Tibial nerve (tissue), 4 donors: ENCODE results near the gene ZNF185. TPM values are rescaled to one million over a fixed set of nuclear protein-coding genes. Genes with fewer than 3 reads are reported as not detected.

Source experiments
- DNase-seq, 2 donors: peaks; one replicate each; pipeline ENCODE4 v3.0.0-alpha.2; 2019; ENCODE audit warnings: low spot score in 2 of 2
- H3K27ac ChIP-seq, 4 donors: fragments of 200-600 bp; sonication (generic) in 3 of 4; one replicate each; pipeline ENCODE4 v1.5.1; 2017 to 2019; ENCODE audit warnings: mild to moderate bottlenecking in 1 of 4
- H3K27me3 ChIP-seq, 2 donors: fragments of 200-600 bp; sonication (generic) in 1 of 2; one replicate each; pipeline versions ENCODE4 v1.5.1 to v1.6.0; 2017 to 2019
- H3K36me3 ChIP-seq, 3 donors: fragments of 200-600 bp; sonication (generic); one replicate each; pipeline ENCODE4 v1.5.1; 2018 to 2019
- H3K4me1 ChIP-seq, 4 donors: fragments of 200-600 bp; sonication (generic) in 3 of 4; one replicate each; pipeline ENCODE4 v1.5.1; 2017 to 2019
- H3K4me3 ChIP-seq, 4 donors: fragments of 200-600 bp; sonication (generic) in 3 of 4; one replicate each; pipeline ENCODE4 v1.5.1; 2017 to 2019; ENCODE audit warnings: mild to moderate bottlenecking in 1 of 4, moderate library complexity in 1 of 4
- H3K9me3 ChIP-seq, 4 donors: fragments of 200-600 bp; sonication (generic) in 3 of 4; one replicate each; pipeline ENCODE4 v1.5.1; 2017 to 2019
- CTCF ChIP-seq, 5 experiments: fragments of 200-600 bp in 3 of 5; fragments of 450-650 bp in 2 of 5; sonication (generic) in 3 of 5; IDR thresholded peaks; one replicate each; pipeline ENCODE4 v1.5.1; 2016 to 2019; ENCODE audit warnings: antibody characterized with exemption in 5 of 5, mild to moderate bottlenecking in 3 of 5, moderate library complexity in 2 of 5
- EP300 ChIP-seq, 2 donors: sonication (generic); formaldehyde crosslinking; IDR thresholded peaks; one replicate each; pipeline ENCODE4 v1.6.1; 2017; ENCODE audit warnings: antibody characterized with exemption in 2 of 2, mild to moderate bottlenecking in 1 of 2
- POLR2A ChIP-seq, 2 donors: fragments of 450-650 bp; IDR thresholded peaks; one replicate each; pipeline ENCODE4 v1.6.1; 2017; ENCODE audit warnings: antibody characterized with exemption in 2 of 2, mild to moderate bottlenecking in 2 of 2, moderate library complexity in 2 of 2
- WGBS, 2 donors: methylation state at CpG; one replicate each; pipeline ENCODE4 v1.1.5; 2018; 5-methylcytosine and 5-hydroxymethylcytosine counted together
- total RNA-seq, 4 donors: library from RNA; depleted of rRNA; stranded (reverse); fragments of >200 nt; gene quantifications; one replicate each; pipeline ENCODE4 v1.1.0, GENCODE V29; 2016

ZNF185 gene
- total RNA-seq, 4 donors from 2014 or later, result 17.1 to 55.1 (median 28.6) TPM

GRCh38 chrX:152873361-152873760 is 24.5 kb upstream of the ZNF185 start:
- no peaks in the 10 kb centered on the region for H3K4me1 ChIP-seq
- TF ChIP-seq EP300 (IDR thresholded peaks at IDR 0.05) (no peak), POLR2A (IDR thresholded peaks at IDR 0.05) (no peak), CTCF (IDR thresholded peaks at IDR 0.05) (no peak)
- no peaks in the 10 kb centered on the region for H3K9me3 ChIP-seq
- H3K27ac ChIP-seq, result no peak overlapping the region
- no peak for DNase-seq
- WGBS, 2 donors, result 80% methylated on average over 2 of the region's 2 CpGs; no CpG with 5 or more reads in 1 of the 2 donors
- H3K4me3 ChIP-seq, result no peak overlapping the region
- H3K36me3 ChIP-seq, result peaks cover 0 to 26% (median 0%) of the 10 kb centered on the region in 3 donors
- no peaks in the 10 kb centered on the region for H3K27me3 ChIP-seq

GRCh38 chrX:152876931-152877840 is 20.7 kb upstream of the ZNF185 start:
- Histone ChIP-seq H3K27ac (no peak overlapping the region), H3K4me3 (no peak overlapping the region), H3K36me3 (no peaks in the 10 kb centered on the region), H3K27me3 (no peaks in the 10 kb centered on the region), H3K4me1 (no peaks in the 10 kb centered on the region), H3K9me3 (no peaks in the 10 kb centered on the region)
- WGBS, 2 donors, result 79 to 97% methylated on average over 3 to 10 of the region's 10 CpGs
- no peak for DNase-seq
- no peak for TF ChIP-seq POLR2A (IDR thresholded peaks at IDR 0.05)
- TF ChIP-seq CTCF (IDR thresholded peaks at IDR 0.05), result no peak

- Histone ChIP-seq H3K36me3 (no peaks in the 10 kb centered on the region), H3K9me3 (no peaks in the 10 kb centered on the region), H3K4me3 (no peak overlapping the region), H3K27ac (no peak overlapping the region), H3K4me1 (no peaks in the 10 kb centered on the region), H3K27me3 (no peaks in the 10 kb centered on the region)
- TF ChIP-seq EP300 (IDR thresholded peaks at IDR 0.05) (no peak), POLR2A (IDR thresholded peaks at IDR 0.05) (no peak), CTCF (IDR thresholded peaks at IDR 0.05) (no peak)
- WGBS, 2 donors, result 68% methylated on average over 15 to 16 of the region's 16 CpGs
- DNase-seq, result no peak
Measured at GRCh38 chrX:152878976-152879755, 18.7 kb upstream of the ZNF185 start.

GRCh38 chrX:152881289-152881688 is 16.6 kb upstream of the ZNF185 start:
- TF ChIP-seq CTCF (IDR thresholded peaks at IDR 0.05) (no peak), EP300 (IDR thresholded peaks at IDR 0.05) (no peak), POLR2A (IDR thresholded peaks at IDR 0.05) (no peak)
- no peaks in the 10 kb centered on the region for H3K27me3 ChIP-seq
- 84 to 90% methylated on average over 2 of the region's 2 CpGs for WGBS, 2 donors
- H3K9me3 ChIP-seq, result no peaks in the 10 kb centered on the region
- no peak overlapping the region for H3K4me3 ChIP-seq
- H3K4me1 ChIP-seq, result no peaks in the 10 kb centered on the region
- no peaks in the 10 kb centered on the region for H3K36me3 ChIP-seq
- DNase-seq, result no peak
- no peak overlapping the region for H3K27ac ChIP-seq

GRCh38 chrX:152884171-152884570 is 13.7 kb upstream of the ZNF185 start:
- 46 to 51% methylated on average over 5 to 6 of the region's 6 CpGs for WGBS, 2 donors
- Histone ChIP-seq H3K4me1 (no peaks in the 10 kb centered on the region), H3K9me3 (no peaks in the 10 kb centered on the region), H3K27me3 (no peaks in the 10 kb centered on the region), H3K27ac (no peak overlapping the region), H3K4me3 (no peak overlapping the region), H3K36me3 (no peaks in the 10 kb centered on the region)
- TF ChIP-seq POLR2A (IDR thresholded peaks at IDR 0.05) (no peak), EP300 (IDR thresholded peaks at IDR 0.05) (no peak), CTCF (IDR thresholded peaks at IDR 0.05) (no peak)
- no peak for DNase-seq
